Stimulated activated CD8-positive, alpha-beta memory T cell treated with anti-CD3 and anti-CD28 coated beads, Interleukin-12 subunit alpha, Interleukin-12 subunit beta, amount 100 ng/mL, for 4 hours (primary cell): ENCODE data around the gene TCF25.
"Not testable (repeated sequence)": the region's sequence is repeated elsewhere in the genome, so short reads cannot be mapped to it uniquely, and the experiment has no call there.

ENCODE experiments used
- DNase-seq: peaks from one replicate; pipeline ENCODE4 v3.0.0-alpha.2; 2020; ENCODE audit warnings: low read depth

TCF25 gene

DNA sequence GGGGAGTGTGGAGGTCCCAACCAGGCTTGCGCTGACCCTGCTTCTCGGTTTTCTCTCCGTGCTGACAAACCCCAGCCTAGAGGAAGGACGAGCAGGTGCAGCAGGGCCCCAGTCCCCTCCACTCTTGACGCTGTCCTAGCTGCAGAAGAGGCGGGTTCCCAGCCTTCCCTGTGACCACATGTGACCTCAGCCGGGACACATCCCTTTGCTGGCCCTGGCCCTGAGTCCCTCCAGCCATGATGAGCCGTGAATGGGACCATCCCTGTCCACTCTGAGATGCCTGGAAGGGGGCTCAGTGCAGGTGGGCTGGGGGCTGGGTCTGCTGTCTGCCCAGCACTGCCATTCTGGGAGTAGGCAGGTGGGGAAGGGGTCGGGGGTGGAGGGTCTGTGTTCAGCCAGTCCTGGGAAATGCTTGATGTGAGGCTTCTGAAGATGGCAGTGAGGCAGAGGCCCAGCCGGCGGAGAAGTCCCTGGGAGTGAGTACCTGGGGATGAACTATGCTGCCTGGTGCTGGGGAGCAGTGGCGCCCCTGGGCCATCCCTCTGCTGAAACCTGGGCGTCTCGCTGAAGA, 47.8 kb downstream of the TCF25 start:
- DNase-seq, result no peak

DNA sequence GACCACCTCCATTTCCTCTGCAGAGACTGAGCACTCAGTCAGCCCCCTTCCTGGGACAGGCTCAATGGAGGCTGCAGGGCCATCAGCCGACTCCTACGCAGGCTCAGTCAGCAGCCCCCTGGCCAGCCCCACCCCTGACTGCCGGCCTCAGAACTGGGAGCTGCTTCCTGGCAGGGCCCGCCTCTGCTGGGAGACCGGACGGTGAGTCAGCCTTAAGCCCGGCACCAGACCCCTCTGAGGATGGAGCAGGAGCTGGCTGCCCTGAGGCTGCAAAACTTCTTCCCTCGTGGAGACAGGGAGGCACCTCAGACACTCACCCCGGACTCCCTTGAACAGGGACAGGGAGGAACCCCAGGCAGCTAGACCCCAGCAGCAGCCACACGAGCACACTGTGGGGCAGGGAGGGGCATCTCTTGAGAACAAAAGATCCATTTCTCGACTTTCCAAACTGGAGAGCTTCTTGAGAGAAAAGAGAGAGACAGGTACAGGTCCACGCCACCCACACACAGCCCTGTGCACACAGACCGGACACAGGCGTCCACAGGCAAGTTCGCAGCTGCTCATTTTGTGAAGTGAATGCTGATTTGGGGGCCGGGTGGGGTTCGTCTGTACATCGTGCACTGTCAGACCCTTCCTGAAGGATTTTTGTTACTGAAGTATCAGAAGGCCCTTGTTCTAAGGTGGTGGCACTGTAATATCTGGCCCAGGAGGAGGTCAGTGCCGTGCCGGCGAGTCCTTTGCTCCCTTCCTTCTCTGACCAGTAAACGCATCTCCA, 48.5 kb downstream of the TCF25 start:
- no peak for DNase-seq

GRCh38 chr16:89922477-89922883, 49.1 kb downstream of the TCF25 start:
- no peak for DNase-seq

DNA sequence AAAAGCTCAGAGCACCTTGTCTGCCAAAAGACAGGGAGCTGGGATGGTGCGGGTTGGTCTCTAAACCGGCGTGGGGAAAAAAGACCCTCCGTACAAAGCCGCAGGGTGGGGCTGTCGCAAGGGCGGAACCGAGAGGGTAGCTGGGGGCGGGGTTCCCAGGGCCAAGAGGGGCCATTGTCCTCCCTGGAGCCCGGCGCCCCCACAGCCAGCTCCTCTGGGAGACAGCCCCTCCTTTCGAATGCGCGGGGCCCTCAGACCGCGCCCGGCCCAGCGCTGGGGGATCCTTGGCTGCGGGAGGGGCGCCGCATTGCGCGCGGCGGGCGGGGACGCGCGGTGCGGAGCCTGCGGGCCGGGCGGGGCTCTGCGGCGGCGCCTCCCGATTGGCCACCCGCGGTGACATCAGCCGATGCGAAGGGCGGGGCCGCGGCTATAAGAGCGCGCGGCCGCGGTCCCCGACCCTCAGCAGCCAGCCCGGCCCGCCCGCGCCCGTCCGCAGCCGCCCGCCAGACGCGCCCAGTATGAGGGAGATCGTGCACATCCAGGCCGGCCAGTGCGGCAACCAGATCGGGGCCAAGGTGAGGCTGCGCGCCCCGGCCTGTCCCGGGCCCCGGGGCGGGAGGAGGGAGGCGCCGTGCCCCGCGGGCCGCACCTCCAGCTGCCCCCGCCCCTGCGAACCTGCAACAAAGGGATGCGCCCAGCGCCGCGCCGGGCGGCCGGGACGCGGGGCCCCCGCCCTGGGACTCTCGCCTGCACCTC, 49.7 kb downstream of the TCF25 start, which contains the start of gene TUBB3:
TUBB3 (plus strand) TSS at position 459 of the 756 bp plus-strand sequence; CDS start at position 519, 60 bp downstream.
- DNase-seq, result no peak

- DNase-seq, result no peak
Measured at GRCh38 chr16:89923640-89924296, 50.4 kb downstream of the TCF25 start.

GRCh38 chr16:89924297-89924924, 51.0 kb downstream of the TCF25 start:
- DNase-seq, result no peak

DNA sequence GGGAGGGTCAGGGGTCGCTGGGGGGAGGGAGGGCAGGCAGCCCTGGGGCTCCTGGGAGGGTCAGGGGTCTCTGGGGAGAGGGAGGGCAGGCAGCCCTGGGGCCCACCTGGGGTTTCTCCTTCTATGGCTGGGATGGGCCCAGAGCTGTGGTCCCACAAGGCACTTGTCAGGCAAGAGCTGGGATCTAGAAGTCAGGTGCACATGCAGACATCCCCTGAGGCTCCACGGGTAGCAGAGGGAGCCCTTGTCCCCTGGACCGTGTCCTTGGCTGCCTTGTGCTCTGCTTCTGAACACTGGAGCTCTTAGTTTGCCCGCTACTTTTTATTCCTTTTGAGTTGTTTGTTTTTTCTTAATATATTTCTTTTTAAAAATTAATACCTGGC, 51.5 kb downstream of the TCF25 start:
- no peak for DNase-seq

DNA sequence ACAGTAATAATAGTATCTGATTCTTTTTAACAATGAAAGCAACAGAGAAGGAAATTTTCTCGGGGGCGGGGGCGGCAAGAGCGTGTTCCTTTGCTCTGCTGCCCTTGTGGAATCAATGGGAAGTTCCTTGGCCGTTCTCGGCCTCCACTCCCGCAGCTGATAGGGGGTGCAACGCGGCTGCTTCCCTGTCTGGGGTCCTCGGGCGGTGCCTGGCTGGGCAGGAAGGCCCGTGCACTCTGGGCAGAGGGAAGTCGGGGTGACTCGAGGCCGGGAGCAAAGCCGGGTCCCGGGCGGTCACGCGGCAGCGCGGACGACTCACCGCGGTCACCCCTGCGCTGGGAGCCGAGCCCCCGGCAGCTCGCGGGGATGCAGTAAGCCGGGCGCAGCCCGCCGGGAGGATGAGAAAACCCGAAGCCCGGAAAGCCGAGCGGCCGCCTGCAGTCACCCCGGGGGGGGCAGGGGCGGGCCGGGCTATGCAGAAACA, 52.2 kb downstream of the TCF25 start:
- no peak for DNase-seq

DNA sequence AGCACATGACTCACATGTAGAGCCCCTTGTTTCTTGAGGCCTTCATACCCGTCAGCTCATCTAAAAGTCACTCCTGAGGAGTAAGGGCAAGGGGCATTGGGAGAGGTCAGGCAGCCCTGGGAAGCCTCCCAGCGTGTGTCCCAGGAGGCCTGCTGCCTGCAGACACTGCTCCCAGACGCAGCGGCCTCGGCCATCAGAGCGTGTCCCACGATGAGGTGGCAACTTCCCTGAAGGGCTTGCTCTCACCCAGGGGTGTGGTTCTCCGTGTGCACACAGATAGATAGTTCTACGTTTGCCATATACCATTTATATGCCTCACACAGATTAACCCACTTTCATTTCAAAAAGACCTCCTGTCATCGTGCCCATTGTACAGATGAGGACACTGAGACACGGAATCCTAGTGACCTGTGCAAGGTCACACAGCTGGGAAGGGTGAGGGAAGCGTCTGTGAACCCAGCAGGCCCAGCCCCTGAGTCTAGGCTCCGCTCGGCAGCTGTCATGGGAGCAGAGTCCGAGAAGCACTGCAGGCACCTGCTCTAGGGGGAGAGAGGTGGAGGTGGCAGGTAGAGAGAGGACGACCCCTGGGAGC, 58.0 kb downstream of the TCF25 start:
- no peak for DNase-seq

- no peak for DNase-seq
Measured at GRCh38 chr16:89931964-89932363, 58.6 kb downstream of the TCF25 start.

GRCh38 chr16:89934019-89934418, 60.6 kb downstream of the TCF25 start:
- not testable (repeated sequence) for DNase-seq

DNA sequence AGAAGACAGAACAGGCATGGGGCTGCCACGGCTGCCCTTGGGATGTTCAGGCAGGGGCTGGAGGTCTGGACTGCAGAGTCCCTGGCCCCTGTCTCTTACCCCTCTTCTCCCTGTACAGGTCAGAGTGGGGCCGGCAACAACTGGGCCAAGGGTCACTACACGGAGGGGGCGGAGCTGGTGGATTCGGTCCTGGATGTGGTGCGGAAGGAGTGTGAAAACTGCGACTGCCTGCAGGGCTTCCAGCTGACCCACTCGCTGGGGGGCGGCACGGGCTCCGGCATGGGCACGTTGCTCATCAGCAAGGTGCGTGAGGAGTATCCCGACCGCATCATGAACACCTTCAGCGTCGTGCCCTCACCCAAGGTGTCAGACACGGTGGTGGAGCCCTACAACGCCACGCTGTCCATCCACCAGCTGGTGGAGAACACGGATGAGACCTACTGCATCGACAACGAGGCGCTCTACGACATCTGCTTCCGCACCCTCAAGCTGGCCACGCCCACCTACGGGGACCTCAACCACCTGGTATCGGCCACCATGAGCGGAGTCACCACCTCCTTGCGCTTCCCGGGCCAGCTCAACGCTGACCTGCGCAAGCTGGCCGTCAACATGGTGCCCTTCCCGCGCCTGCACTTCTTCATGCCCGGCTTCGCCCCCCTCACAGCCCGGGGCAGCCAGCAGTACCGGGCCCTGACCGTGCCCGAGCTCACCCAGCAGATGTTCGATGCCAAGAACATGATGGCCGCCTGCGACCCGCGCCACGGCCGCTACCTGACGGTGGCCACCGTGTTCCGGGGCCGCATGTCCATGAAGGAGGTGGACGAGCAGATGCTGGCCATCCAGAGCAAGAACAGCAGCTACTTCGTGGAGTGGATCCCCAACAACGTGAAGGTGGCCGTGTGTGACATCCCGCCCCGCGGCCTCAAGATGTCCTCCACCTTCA, 61.5 kb downstream of the TCF25 start:
- DNase-seq, result no peak

DNA sequence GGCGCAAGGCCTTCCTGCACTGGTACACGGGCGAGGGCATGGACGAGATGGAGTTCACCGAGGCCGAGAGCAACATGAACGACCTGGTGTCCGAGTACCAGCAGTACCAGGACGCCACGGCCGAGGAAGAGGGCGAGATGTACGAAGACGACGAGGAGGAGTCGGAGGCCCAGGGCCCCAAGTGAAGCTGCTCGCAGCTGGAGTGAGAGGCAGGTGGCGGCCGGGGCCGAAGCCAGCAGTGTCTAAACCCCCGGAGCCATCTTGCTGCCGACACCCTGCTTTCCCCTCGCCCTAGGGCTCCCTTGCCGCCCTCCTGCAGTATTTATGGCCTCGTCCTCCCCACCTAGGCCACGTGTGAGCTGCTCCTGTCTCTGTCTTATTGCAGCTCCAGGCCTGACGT, 62.2 kb downstream of the TCF25 start:
- DNase-seq, result not testable (repeated sequence)

DNA sequence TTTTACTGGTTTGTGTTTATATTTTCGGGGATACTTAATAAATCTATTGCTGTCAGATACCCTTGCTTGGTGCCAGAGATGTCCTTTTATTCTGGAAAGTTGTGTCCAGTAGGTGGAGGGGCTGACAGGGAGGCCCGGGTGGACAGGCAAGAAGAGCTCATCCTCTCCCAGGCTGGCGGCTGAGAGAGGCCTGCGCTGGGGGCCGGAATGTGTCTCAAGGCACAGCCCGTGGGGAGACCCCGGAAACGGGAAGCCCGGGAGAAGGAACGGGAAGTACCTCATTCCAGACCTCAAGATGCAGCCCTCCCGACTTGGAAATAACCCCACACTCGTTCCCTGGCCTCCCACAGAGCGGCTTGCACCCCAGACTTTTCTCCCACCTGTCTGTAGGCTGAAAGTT, 62.6 kb downstream of the TCF25 start:
- DNase-seq, result no peak

GRCh38 chr16:89936508-89936907, 63.1 kb downstream of the TCF25 start:
- no peak for DNase-seq

DNA sequence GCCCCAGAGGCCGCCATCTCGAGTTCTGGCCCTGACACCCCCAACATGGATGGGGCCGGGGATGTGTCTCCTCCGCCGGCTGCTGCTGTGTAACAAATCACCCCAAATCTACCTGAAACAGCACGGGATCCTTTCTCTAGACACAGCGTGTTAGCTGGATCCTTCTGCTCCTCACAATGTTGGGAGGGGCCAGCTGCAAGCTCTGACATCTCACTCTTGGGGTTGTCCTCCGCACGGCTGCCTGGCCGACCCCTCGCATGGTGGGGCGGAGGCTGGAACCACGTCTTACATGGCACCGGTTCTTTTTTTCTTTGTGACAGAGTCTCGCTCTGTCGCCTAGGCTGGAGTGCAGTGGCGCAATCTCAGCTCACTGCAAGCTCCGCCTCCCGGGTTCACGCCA, 63.6 kb downstream of the TCF25 start:
- DNase-seq, result no peak

GRCh38 chr16:89938175-89938885, 64.9 kb downstream of the TCF25 start:
- no peak for DNase-seq

DNA sequence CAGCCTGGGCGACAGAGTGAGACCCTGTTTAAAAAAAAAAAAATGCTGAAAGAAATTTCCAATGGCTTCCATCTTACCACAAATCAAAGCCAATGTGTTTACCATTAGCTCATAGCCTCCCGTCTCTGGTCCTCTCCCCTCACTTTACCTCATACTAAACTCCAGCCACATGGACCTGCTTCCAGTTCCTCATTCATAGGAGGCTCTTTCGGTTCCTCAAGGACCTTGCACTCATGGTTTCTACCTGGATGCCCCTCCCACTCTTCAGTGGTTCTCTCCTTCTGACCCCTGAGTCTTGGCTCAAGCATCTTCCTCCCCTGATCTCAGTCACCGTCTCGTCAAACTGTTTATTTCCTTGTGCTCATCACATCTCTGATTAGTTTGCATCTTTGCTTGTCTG, 71.4 kb downstream of the TCF25 start:
- DNase-seq, result no peak

GRCh38 chr16:89945654-89946053, 72.3 kb downstream of the TCF25 start:
- no peak for DNase-seq

DNA sequence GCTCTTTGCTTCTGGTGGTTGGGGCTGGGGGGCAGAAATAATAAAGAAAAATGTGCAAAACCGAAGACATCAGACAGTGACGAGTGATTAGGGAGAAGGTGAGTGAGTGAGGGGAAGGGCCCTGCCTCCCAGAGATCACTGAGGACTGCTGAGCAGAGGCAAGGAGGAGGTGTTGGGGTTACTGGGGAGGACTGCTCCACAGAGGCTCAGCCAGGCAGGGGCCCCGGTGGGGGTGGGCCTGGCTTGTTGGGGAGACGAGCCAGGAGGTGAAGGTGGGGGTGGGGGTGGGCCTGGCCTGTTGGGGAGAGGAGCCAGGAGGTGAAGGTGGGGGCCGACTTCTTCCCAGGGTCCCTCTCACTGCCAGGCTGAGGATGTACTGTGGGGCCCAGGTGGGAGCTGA, 73.1 kb downstream of the TCF25 start:
- no peak for DNase-seq
